GM18502 (cell line): ENCODE data around the gene IMPG1.

ENCODE experiments used
- ATAC-seq: cut with Tn5 transposase; IDR thresholded peaks from one replicate; pipeline ENCODE4 v1.9.1; 2021; ENCODE audit warnings: mild to moderate bottlenecking; ENCODE audit not compliant: unreplicated experiment, poor library complexity

The IMPG1 gene

GRCh38 chr6:76072562-76072961 is at the start of gene IMPG1:
Gene IMPG1 (minus strand): TSS chr6:76072662. CDS start chr6:76072488, 174 bp downstream.
- ATAC-seq: no peak

GRCh38 chr6:76120302-76120701 is 47.8 kb upstream of the IMPG1 start:
- ATAC-seq: no peak

DNA sequence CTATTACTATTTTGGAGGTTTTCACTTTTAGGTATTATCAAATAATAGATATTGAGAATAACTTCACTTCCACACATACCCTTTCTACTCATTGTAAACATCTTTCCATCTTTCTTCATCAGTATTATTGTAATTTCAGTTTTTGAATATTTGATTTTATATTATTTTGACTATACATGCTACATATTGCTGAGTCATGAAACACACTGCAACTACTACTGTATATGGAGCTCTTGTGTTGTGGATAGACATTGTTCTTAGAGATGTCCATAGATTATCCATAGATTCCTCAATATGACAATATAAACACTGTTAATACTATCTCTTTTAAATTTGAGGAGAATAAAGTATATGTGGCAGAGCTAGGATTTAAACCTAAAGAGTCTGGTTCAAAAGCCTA is 819 bp upstream of the IMPG1 start:
- no peak for ATAC-seq

- no peak for ATAC-seq
Measured at GRCh38 chr6:76057469-76057868, 15.0 kb downstream of the IMPG1 start.

DNA sequence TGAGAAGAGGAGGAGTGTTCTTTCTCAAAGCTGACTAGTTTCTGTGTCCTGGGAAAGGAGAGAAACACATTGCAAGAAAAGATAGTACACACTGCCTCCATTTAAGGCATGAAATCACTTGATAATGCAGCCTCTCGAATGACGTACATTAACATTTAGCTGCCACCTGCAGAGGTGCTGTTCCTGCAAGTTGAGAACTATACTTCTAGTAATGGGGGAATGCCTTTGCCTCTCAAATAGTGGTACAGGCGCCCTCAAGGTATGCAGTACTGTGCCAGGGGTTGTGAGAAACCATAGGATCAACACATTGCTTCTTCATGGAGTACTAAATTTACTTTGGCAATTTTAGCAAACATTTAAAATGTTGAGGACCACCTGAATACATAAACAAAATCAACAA is 20.1 kb downstream of the IMPG1 start:
- no peak for ATAC-seq

- ATAC-seq: no peak
Measured at GRCh38 chr6:76043690-76044089, 28.8 kb downstream of the IMPG1 start.

DNA sequence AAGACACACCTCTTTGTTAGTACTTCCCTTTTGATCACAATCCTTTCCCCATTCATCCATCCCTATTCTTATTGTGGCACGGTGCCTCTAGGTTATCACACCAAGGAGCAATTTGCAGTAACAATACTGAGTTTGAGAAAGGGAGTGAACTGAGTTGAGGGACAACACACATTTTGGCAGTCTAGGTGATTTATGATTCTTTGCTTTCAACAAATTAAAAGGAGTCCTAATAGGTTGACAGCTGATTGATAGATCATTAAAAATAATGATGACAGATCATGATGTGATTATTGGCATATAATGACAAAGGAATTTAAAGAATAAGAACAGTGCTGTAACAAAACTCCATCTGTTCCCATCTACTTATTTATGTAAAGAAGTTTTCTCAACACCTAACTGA is 36.7 kb downstream of the IMPG1 start:
- no peak for ATAC-seq

GRCh38 chr6:76026101-76026500 is 46.4 kb downstream of the IMPG1 start:
- ATAC-seq: no peak

DNA sequence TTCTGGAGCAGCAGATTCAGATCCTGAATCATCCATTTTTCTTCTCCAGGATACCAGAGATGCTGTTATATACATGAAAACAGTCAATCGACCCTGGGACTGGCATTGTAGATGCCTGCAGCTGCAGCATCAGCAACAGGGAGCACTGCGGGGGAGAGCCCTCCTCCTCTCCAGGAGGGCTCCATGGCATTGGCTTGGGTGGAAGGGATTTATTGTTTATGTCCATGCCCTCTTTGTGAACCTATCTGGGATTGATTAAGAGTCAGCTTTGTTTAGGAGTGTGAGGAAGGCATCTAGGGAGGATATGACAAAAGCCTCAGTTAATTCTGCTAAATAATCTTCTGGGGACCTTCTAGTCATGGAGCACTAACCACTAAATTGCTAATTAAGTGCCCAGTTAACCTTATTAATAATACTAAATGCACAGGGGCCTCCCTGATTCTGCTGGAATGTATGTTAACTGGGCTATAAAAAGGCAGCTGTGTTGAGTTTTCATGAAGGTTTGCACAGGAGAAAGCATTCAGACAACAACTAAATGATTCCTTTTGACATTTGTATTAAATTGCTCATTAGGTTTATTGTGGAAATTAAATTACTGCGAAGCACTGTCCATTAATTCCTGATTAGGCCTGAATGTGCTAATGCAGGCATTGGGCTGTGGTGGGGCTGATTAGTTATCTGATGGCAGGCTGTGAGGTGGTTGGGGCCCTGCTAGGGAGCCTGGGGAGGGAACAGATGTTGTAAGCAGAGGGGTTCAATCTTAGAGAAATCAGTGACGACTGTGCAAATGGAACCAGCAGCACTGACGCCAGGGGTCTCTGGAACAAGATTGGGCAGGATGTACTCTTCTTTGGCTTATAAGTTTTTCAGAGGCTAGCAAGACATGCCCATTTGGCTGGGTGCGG is 57.6 kb downstream of the IMPG1 start:
- no peak for ATAC-seq

- ATAC-seq: no peak
Measured at GRCh38 chr6:76004202-76004601, 68.3 kb downstream of the IMPG1 start.

- no peak for ATAC-seq
Measured at GRCh38 chr6:76003686-76004085, 68.8 kb downstream of the IMPG1 start.

GRCh38 chr6:76003113-76003512 is 69.3 kb downstream of the IMPG1 start:
- ATAC-seq: no peak

- no peak for ATAC-seq
Measured at GRCh38 chr6:76000629-76001028, 71.8 kb downstream of the IMPG1 start.

GRCh38 chr6:75997696-75998095 is 74.8 kb downstream of the IMPG1 start:
- no peak for ATAC-seq

GRCh38 chr6:75993236-75994162 is 79.0 kb downstream of the IMPG1 start:
- no peak for ATAC-seq

- no peak for ATAC-seq
Measured at GRCh38 chr6:75991941-75992340, 80.5 kb downstream of the IMPG1 start.

DNA sequence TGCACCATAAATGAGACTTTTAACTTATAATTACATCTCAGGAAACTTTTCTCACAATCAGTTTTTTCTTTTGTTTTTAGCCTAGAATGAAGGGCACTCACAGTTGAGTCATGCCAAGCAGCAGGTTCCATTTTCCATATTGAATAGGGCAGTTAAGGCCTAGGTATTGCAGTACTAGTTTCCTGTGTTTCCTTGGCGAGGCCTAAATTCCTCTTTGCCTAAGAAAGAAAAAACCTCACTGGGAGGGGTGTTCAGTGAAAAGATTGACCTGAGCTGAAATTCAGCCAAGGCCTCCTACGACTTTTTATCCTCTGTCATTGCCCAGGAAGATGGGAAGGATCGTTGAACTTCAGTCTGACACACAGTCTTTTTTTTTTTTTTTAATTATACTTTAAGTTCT is 85.5 kb downstream of the IMPG1 start:
- no peak for ATAC-seq

DNA sequence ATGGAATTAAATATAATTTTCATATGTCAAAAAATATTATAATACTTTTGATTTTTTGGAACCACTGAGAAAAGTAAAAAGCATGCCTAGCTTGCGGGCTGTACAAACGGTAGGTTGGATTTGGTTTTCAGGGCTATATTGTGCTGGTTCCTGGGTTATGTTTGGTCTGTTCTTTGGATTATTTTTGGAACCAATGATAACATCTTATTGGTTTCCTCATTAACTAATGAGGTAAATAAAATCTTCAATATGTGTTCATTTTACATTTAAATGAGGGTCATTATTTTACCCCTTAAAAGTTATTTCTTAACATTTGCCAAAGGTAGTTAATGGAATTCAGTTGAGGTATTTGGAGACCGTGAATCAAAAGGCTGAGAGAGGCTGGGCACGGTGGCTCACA is 96.6 kb downstream of the IMPG1 start:
- no peak for ATAC-seq

DNA sequence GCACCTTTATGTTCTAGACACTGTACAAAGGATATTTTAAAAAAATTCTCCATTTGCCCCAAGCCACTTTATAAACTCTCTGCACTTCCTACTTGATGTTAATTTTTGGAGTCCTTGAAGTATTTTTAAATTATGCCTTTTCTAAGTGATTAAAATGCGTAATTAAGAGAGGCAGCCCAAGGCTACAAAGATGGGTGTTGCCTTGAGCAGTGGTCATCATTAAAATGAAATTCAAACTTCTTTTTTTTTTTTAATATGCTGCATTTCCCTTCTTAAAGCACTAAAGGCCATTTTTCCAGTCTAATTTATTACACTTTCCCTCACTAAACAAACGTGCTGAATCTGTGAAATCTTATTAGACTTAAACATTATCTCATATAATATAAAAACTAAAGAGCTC is 102.4 kb downstream of the IMPG1 start:
- ATAC-seq: no peak

DNA sequence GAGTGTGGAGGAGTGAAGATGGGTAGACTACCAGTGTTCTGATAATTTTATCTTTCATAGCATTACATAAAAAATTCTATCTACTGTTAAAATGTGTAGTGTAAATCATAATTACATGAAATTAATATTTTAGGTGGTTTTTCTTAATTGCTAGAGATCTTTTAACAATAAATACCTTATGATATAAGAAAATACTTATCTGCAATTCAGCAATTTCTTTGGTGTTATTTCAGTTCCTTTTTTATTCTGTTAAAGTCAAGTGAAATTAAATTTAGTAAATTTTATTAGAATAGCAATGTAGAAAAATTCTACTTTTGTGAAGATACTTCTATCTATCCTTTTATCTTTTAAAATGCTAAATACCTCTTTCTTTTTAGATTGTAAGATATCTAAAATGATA is 104.3 kb downstream of the IMPG1 start:
- no peak for ATAC-seq

- no peak for ATAC-seq
Measured at GRCh38 chr6:75963569-75963968, 108.9 kb downstream of the IMPG1 start.
